ENCODE results near the gene ZKSCAN2. TPM values are rescaled to one million over a fixed set of nuclear protein-coding genes. Genes with fewer than 3 reads are reported as not detected.

ZKSCAN2 gene
- total and polyA plus RNA-seq, 9 of the 15 experiments (the other 6 are each of a cell fraction or from before 2014, with no cell fraction given), result 1.3 to 9.5 (median 4.2) TPM

DNA sequence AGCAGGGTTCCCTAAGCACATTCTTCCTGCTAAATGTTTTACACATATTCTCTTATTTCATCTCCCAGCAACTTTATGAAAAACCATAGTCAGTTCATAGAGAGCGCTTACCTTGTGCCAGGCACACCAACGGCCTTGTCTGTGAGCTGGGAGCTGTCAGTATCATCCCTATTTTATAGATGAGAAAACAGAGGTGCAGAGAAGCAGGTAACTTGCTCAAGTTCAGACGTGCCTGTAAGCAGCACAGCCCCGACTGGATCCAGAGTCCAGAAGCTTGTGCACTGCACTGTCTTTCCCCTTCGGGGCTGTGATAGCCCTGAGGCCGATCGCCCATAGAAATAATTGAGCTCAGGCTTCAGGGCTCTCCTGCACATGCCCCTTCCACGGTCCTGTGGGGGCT, 34.7 kb downstream of the ZKSCAN2 start:
- Histone ChIP-seq H3K9me3 (replicated peaks; ENCODE audit: control insufficient read depth, insufficient read depth, low read depth, low read length) (no peaks in the 10 kb centered on the region), H3K4me3 (no peak overlapping the region), H3K27ac (ENCODE audit: extremely low read depth, low read depth, low read length) (no peak overlapping the region), H3K4me2 (ENCODE audit: insufficient read depth, low read length) (no peak overlapping the region), H2AFZ (ENCODE audit: low read depth, low read length) (no peak overlapping the region), H3K9me1 (ENCODE audit: control insufficient read depth, insufficient read depth, low read length) (no peaks in the 10 kb centered on the region), H3K36me3 (ENCODE audit: control insufficient read depth, insufficient read depth, low read length) (no peaks in the 10 kb centered on the region), H3K9ac (ENCODE audit: insufficient read depth in 1 of 2, low read depth in 2 of 2, low read length in 2 of 2) (no peak overlapping the region), H4K20me1 (replicated peaks; ENCODE audit: control insufficient read depth, insufficient read depth, low read length) (no peaks in the 10 kb centered on the region), H3K4me1 (replicated peaks in 1 of 2; ENCODE audit: control insufficient read depth in 2 of 2, insufficient read depth in 2 of 2, low read length in 2 of 2) (peaks cover 0 to 4% of the 10 kb centered on the region in 2 experiments; a peak in 3 of 5 replicates), H3K79me2 (ENCODE audit: control insufficient read depth, insufficient read depth, low read length) (no peaks in the 10 kb centered on the region), H3K27me3 (ENCODE audit: control insufficient read depth in 2 of 2, insufficient read depth in 2 of 2, low read length in 2 of 2) (peaks cover 0 to 4% of the 10 kb centered on the region in 2 experiments; a peak in 1 of 5 replicates)
- BruUV-seq (replicated peaks), result no TSS peak
- ChIA-PET CTCF (ENCODE audit: low intra/inter-chr PET ratio) (interaction anchor here (1.5 kb wide), 1 partner anchor 317 kb away, joined by 3 read pairs; no protein-coding TSS in a partner anchor), POLR2A (interaction anchor here (0.5 to 1.6 kb wide), 3 partner anchors 9 to 177 kb away, joined by 3 to 8 read pairs (median 4); no protein-coding TSS in a partner anchor)
- in situ Hi-C loops (cut with MboI) (loop anchor here (10.0 kb wide), 1 partner anchor 388 kb away; no protein-coding TSS in a partner anchor), intact Hi-C loops (cut with micrococcal nuclease) (loop anchor here (10.0 kb wide), 1 partner anchor 388 kb away; no protein-coding TSS in a partner anchor)
- DNase-seq (ENCODE audit: extremely low read depth in 1 of 4, low spot score in 3 of 4), result no peak
- ATAC-seq, result no peak
- 38% methylated on average over 8 of the region's 8 CpGs for WGBS (ENCODE audit: insufficient coverage, low coverage, missing lambda C conversion rate)
- FAIRE-seq, result no peak
- TF ChIP-seq, protein P1, sequence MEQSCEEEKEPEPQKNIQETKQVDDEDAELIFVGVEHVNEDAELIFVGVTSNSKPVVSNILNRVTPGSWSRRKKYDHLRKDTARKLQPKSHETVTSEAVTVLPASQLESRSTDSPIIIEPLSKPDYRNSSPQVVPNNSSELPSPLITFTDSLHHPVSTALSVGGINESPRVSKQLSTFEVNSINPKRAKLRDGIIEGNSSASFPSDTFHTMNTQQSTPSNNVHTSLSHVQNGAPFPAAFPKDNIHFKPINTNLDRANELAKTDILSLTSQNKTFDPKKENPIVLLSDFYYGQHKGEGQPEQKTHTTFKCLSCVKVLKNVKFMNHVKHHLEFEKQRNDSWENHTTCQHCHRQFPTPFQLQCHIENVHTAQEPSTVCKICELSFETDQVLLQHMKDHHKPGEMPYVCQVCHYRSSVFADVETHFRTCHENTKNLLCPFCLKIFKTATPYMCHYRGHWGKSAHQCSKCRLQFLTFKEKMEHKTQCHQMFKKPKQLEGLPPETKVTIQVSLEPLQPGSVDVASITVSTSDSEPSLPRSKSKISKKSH (CRISPR knock-in tag; IDR thresholded peaks at IDR 0.05), result no peak
- TF ChIP-seq HDAC8 (tag; IDR thresholded peaks at IDR 0.05) (no peak), RFX1 (IDR thresholded peaks at IDR 0.05) (no peak), ZFX (CRISPR knock-in tag; IDR thresholded peaks at IDR 0.05) (no peak), HOXB6 (CRISPR knock-in tag; IDR thresholded peaks at IDR 0.05; ENCODE audit: borderline replicate concordance) (no peak), ZNF584 (CRISPR knock-in tag; IDR thresholded peaks at IDR 0.05; ENCODE audit: low read depth) (no peak), HNRNPLL (IDR thresholded peaks at IDR 0.05; ENCODE audit: low read depth, low read length, poor library complexity, severe bottlenecking) (no peak), ZNF589 (CRISPR knock-in tag; IDR thresholded peaks at IDR 0.05; ENCODE audit: low read depth) (no peak), CBX5 (IDR thresholded peaks at IDR 0.05; ENCODE audit: borderline replicate concordance, low read depth) (no peak)
- TF ChIP-seq, protein P2, sequence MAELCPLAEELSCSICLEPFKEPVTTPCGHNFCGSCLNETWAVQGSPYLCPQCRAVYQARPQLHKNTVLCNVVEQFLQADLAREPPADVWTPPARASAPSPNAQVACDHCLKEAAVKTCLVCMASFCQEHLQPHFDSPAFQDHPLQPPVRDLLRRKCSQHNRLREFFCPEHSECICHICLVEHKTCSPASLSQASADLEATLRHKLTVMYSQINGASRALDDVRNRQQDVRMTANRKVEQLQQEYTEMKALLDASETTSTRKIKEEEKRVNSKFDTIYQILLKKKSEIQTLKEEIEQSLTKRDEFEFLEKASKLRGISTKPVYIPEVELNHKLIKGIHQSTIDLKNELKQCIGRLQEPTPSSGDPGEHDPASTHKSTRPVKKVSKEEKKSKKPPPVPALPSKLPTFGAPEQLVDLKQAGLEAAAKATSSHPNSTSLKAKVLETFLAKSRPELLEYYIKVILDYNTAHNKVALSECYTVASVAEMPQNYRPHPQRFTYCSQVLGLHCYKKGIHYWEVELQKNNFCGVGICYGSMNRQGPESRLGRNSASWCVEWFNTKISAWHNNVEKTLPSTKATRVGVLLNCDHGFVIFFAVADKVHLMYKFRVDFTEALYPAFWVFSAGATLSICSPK (IDR thresholded peaks at IDR 0.05; ENCODE audit: borderline replicate concordance), result no peak
- TF ChIP-seq, protein P3, sequence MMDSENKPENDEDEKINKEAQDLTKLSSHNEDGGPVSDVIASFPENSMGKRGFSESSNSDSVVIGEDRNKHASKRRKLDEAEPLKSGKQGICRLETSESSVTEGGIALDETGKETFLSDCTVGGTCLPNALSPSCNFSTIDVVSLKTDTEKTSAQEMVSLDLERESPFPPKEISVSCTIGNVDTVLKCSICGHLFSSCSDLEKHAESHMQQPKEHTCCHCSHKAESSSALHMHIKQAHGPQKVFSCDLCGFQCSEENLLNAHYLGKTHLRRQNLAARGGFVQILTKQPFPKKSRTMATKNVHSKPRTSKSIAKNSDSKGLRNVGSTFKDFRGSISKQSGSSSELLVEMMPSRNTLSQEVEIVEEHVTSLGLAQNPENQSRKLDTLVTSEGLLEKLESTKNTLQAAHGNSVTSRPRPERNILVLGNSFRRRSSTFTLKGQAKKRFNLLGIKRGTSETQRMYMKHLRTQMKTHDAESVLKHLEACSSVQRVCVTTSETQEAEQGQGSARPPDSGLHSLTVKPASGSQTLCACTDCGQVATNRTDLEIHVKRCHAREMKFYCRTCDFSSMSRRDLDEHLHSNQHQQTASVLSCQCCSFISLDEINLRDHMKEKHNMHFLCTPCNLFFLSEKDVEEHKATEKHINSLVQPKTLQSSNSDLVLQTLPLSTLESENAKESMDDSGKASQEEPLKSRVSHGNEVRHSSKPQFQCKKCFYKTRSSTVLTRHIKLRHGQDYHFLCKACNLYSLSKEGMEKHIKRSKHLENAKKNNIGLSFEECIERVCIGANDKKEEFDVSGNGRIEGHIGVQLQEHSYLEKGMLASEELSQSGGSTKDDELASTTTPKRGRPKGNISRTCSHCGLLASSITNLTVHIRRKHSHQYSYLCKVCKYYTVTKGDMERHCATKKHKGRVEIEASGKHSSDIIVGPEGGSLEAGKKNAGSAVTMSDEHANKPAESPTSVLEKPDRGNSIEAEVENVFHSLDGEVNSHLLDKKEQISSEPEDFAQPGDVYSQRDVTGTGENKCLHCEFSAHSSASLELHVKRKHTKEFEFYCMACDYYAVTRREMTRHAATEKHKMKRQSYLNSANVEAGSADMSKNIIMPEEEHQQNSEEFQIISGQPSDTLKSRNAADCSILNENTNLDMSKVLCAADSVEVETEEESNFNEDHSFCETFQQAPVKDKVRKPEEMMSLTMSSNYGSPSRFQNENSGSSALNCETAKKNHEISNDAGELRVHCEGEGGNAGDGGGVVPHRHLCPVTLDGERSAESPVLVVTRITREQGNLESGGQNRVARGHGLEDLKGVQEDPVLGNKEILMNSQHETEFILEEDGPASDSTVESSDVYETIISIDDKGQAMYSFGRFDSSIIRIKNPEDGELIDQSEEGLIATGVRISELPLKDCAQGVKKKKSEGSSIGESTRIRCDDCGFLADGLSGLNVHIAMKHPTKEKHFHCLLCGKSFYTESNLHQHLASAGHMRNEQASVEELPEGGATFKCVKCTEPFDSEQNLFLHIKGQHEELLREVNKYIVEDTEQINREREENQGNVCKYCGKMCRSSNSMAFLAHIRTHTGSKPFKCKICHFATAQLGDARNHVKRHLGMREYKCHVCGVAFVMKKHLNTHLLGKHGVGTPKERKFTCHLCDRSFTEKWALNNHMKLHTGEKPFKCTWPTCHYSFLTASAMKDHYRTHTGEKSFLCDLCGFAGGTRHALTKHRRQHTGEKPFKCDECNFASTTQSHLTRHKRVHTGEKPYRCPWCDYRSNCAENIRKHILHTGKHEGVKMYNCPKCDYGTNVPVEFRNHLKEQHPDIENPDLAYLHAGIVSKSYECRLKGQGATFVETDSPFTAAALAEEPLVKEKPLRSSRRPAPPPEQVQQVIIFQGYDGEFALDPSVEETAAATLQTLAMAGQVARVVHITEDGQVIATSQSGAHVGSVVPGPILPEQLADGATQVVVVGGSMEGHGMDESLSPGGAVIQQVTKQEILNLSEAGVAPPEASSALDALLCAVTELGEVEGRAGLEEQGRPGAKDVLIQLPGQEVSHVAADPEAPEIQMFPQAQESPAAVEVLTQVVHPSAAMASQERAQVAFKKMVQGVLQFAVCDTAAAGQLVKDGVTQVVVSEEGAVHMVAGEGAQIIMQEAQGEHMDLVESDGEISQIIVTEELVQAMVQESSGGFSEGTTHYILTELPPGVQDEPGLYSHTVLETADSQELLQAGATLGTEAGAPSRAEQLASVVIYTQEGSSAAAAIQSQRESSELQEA (IDR thresholded peaks at IDR 0.05; ENCODE audit: low read depth), result no peak
